Panc1 (cell line): ENCODE data around the gene PHLDB2. TPM values are rescaled to one million over a fixed set of nuclear protein-coding genes. Genes with fewer than 3 reads are reported as not detected.
A peak's percentile ranks its signal among the peaks of the same experiment; 100 is the strongest.

Source experiments
- ATAC-seq: fragments of 200-7000 bp; cut with Tn5 transposase; 2 replicates; pipeline ENCODE4 v1.9.1; 2020; ENCODE audit warnings: mild to moderate bottlenecking, moderate library complexity
- BruUV-seq: library from RNA; stranded (reverse); fragments of 400-500 nt; replicated peaks from 2 replicates; lab custom pipeline; 2021; lab: Mats Ljungman, UMichigan
- CTCF ChIA-PET: fragments of 300-600 bp; sonication (Branson Sonifier 250); formaldehyde crosslinking; loops from one replicate; lab custom pipeline; 2022; ENCODE audit warnings: antibody characterized with exemption; lab: Charles Lee
- POLR2A ChIA-PET: fragments of 300-600 bp; sonication (Branson Sonifier 250); formaldehyde crosslinking; loops from one replicate; lab custom pipeline; 2022; ENCODE audit warnings: antibody characterized with exemption; lab: Charles Lee
- DNase-seq: peaks from one replicate; pipeline ENCODE4 v3.0.0-alpha.2; 2010; ENCODE audit warnings: low read depth, low spot score
- H3K27ac ChIP-seq: 2 replicates; pipeline ENCODE4 v1.5.1; 2011; ENCODE audit warnings: mild to moderate bottlenecking, low read length, inconsistent platforms
- H3K27me3 ChIP-seq: fragments of 200-500 bp; sonication (Bioruptor generic); 2 replicates; pipeline ENCODE4 v1.6.0; 2014; ENCODE audit warnings: low read length, inconsistent platforms; ENCODE audit not compliant: control insufficient read depth, insufficient read depth
- H3K36me3 ChIP-seq: fragments of 200-500 bp; sonication (Bioruptor generic); 2 replicates; pipeline ENCODE4 v1.5.1; 2014; ENCODE audit warnings: inconsistent platforms, mild to moderate bottlenecking, low read length, moderate library complexity; ENCODE audit not compliant: control insufficient read depth, insufficient read depth
- H3K4me1 ChIP-seq: 2 replicates; pipeline ENCODE4 v1.5.1; 2011; ENCODE audit warnings: inconsistent platforms, mild to moderate bottlenecking, low read length, moderate library complexity; ENCODE audit not compliant: control insufficient read depth, insufficient read depth
- H3K4me3 ChIP-seq, 2 experiments: 2 replicates each; pipeline ENCODE4 v1.5.1; 2011 to 2012; ENCODE audit warnings: low read depth in 2 of 2, low read length in 2 of 2, mild to moderate bottlenecking in 2 of 2, inconsistent platforms in 1 of 2, moderate library complexity in 1 of 2
- H3K9me3 ChIP-seq: fragments of 200-500 bp; sonication (Bioruptor generic); 2 replicates; pipeline ENCODE4 v1.5.1; 2014; ENCODE audit warnings: low read depth, mild to moderate bottlenecking, inconsistent platforms, low read length, moderate library complexity; ENCODE audit not compliant: control insufficient read depth, insufficient read depth
- POLR2AphosphoS5 ChIP-seq: IDR thresholded peaks from 2 replicates; pipeline ENCODE4 v1.6.1; 2012; ENCODE audit warnings: mild to moderate bottlenecking, low read depth, low read length, moderate library complexity
- SIN3A ChIP-seq: IDR thresholded peaks from 2 replicates; pipeline ENCODE4 v1.6.1; 2012; ENCODE audit warnings: low read depth, mild to moderate bottlenecking, low read length, moderate library complexity, borderline replicate concordance; ENCODE audit not compliant: insufficient read depth
- TCF7L2 ChIP-seq: IDR thresholded peaks from 2 replicates; pipeline ENCODE4 v1.6.1; 2011; ENCODE audit warnings: mild to moderate bottlenecking, low read depth, low read length, inconsistent platforms
- in situ Hi-C: cut with HindIII; loops from 2 replicates; pipeline ENCODE4 v1.10.0; 2016; ENCODE audit warnings: low sequenced_read_pairs, low pct_unique_long_range_greater_than_20kb
- intact Hi-C: fragments of 100-400 bp; cut with micrococcal nuclease; formaldehyde crosslinking; loops from one replicate; pipeline ENCODE4 v1.10.0; 2022; ENCODE audit not compliant: unreplicated experiment
- total RNA-seq: library from RNA; stranded (reverse); gene quantifications from one replicate; pipeline ENCODE4 v1.2.1, GENCODE V29; 2021; ENCODE audit not compliant: unreplicated experiment
- TF ChIP-seq, protein P1 (sequence below): fragments of 450-650 bp; IDR thresholded peaks from 2 replicates; pipeline ENCODE4 v1.5.1; 2017; ENCODE audit warnings: mild to moderate bottlenecking
- TF ChIP-seq, protein P2 (sequence below), 2 experiments: IDR thresholded peaks; 2 replicates each; pipeline ENCODE4 v1.6.1; 2011 to 2012; ENCODE audit warnings: low read depth in 2 of 2, control low read depth in 1 of 2, low read length in 1 of 2, mild to moderate bottlenecking in 1 of 2, moderate library complexity in 1 of 2; ENCODE audit not compliant: insufficient read depth in 1 of 2

The PHLDB2 gene
- total RNA-seq, 1 experiment from 2014 or later: 11.3 TPM

DNA sequence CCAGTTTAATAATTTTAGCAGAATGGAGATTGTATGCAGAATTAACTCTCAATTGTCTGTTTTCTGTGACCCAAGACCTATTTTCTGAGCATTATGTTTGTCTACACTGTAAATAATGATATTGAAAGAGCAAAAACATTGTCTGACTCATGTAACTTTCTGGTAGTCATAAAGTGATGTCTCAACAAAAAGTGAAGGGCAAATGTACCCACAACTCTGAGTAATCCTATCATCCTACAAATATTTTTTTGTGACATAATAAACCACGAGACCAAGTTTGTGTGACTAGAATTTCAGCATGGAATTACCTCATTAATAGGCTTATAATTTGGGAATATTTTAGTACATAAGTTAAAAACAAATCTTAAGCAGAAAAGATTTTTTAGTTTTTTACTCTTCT lies 104.4 kb downstream of the PHLDB2 start:
- Histone ChIP-seq H3K4me1 (0 out of 2 replicates have a peak, but pooled peaks cover 2% of the 10 kb centered on the region), H3K4me3 (no peak overlapping the region), H3K36me3 (no peaks in the 10 kb centered on the region), H3K27ac (no peak overlapping the region), H3K27me3 (no peaks in the 10 kb centered on the region), H3K9me3 (no peaks in the 10 kb centered on the region)
- POLR2A ChIA-PET: no interaction called here
- TF ChIP-seq TCF7L2 (no peak), SIN3A (no peak), POLR2AphosphoS5 (no peak)
- TF ChIP-seq, protein P1, sequence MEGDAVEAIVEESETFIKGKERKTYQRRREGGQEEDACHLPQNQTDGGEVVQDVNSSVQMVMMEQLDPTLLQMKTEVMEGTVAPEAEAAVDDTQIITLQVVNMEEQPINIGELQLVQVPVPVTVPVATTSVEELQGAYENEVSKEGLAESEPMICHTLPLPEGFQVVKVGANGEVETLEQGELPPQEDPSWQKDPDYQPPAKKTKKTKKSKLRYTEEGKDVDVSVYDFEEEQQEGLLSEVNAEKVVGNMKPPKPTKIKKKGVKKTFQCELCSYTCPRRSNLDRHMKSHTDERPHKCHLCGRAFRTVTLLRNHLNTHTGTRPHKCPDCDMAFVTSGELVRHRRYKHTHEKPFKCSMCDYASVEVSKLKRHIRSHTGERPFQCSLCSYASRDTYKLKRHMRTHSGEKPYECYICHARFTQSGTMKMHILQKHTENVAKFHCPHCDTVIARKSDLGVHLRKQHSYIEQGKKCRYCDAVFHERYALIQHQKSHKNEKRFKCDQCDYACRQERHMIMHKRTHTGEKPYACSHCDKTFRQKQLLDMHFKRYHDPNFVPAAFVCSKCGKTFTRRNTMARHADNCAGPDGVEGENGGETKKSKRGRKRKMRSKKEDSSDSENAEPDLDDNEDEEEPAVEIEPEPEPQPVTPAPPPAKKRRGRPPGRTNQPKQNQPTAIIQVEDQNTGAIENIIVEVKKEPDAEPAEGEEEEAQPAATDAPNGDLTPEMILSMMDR: no peak
- TF ChIP-seq, protein P2, sequence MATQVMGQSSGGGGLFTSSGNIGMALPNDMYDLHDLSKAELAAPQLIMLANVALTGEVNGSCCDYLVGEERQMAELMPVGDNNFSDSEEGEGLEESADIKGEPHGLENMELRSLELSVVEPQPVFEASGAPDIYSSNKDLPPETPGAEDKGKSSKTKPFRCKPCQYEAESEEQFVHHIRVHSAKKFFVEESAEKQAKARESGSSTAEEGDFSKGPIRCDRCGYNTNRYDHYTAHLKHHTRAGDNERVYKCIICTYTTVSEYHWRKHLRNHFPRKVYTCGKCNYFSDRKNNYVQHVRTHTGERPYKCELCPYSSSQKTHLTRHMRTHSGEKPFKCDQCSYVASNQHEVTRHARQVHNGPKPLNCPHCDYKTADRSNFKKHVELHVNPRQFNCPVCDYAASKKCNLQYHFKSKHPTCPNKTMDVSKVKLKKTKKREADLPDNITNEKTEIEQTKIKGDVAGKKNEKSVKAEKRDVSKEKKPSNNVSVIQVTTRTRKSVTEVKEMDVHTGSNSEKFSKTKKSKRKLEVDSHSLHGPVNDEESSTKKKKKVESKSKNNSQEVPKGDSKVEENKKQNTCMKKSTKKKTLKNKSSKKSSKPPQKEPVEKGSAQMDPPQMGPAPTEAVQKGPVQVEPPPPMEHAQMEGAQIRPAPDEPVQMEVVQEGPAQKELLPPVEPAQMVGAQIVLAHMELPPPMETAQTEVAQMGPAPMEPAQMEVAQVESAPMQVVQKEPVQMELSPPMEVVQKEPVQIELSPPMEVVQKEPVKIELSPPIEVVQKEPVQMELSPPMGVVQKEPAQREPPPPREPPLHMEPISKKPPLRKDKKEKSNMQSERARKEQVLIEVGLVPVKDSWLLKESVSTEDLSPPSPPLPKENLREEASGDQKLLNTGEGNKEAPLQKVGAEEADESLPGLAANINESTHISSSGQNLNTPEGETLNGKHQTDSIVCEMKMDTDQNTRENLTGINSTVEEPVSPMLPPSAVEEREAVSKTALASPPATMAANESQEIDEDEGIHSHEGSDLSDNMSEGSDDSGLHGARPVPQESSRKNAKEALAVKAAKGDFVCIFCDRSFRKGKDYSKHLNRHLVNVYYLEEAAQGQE (IDR thresholded peaks at IDR 0.05; ENCODE audit: insufficient read depth in 1 of 2, low read depth in 2 of 2, low read length in 1 of 2): no peak
- TSS peak; percentile 44 for BruUV-seq
- DNase-seq: no peak
- intact Hi-C loops (no loop called here), in situ Hi-C loops (no loop called here)
- ATAC-seq: no peak
- CTCF ChIA-PET: no interaction called here

DNA sequence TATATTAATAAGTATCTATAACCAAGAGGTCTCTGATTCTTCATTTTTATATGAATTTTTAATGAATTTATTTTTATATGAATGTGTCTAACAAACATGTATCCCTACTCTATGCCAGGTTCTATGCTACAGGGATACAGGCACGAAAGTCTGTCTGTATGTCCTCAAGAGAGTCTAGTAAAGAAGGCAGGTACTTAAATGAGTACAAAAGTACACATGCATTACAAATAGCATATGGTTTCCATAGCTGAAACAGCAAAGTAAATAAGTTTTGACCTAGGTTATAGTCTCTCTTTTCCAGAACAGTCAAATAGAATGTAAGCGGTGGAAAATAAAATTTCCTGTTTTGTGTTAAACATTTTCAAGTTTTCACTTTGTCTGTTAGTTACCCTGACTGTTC lies 106.4 kb downstream of the PHLDB2 start:
- ChIA-PET POLR2A (no interaction called here), CTCF (no interaction called here)
- BruUV-seq: no TSS peak
- intact Hi-C loops: no loop called here
- no peak for DNase-seq
- Histone ChIP-seq H3K4me3 (no peak overlapping the region), H3K27me3 (no peaks in the 10 kb centered on the region), H3K9me3 (no peaks in the 10 kb centered on the region), H3K27ac (no peak overlapping the region), H3K4me1 (0 out of 2 replicates have a peak, but pooled peaks cover 2% of the 10 kb centered on the region), H3K36me3 (no peaks in the 10 kb centered on the region)
- TF ChIP-seq TCF7L2 (no peak), SIN3A (no peak), POLR2AphosphoS5 (no peak)
- TF ChIP-seq, protein P2 (IDR thresholded peaks at IDR 0.05; ENCODE audit: insufficient read depth in 1 of 2, low read depth in 2 of 2, low read length in 1 of 2): no peak
- TF ChIP-seq, protein P1: no peak
- no peak for ATAC-seq
- in situ Hi-C loops: no loop called here
